T follicular helper cell (primary cell): ENCODE measurements around the gene ADPRHL1.

Experiments used
- DNase-seq: peaks from one replicate; pipeline ENCODE4 v3.0.0-alpha.2; 2020; ENCODE audit warnings: low read depth
- total RNA-seq, 2 experiments: gene quantifications; one replicate each; lab custom pipeline; 2026; lab: John Stamatoyannopoulos, UW

Gene ADPRHL1
- total RNA-seq, result 0.43 to 1.1 reads per million in 2 experiments

DNA sequence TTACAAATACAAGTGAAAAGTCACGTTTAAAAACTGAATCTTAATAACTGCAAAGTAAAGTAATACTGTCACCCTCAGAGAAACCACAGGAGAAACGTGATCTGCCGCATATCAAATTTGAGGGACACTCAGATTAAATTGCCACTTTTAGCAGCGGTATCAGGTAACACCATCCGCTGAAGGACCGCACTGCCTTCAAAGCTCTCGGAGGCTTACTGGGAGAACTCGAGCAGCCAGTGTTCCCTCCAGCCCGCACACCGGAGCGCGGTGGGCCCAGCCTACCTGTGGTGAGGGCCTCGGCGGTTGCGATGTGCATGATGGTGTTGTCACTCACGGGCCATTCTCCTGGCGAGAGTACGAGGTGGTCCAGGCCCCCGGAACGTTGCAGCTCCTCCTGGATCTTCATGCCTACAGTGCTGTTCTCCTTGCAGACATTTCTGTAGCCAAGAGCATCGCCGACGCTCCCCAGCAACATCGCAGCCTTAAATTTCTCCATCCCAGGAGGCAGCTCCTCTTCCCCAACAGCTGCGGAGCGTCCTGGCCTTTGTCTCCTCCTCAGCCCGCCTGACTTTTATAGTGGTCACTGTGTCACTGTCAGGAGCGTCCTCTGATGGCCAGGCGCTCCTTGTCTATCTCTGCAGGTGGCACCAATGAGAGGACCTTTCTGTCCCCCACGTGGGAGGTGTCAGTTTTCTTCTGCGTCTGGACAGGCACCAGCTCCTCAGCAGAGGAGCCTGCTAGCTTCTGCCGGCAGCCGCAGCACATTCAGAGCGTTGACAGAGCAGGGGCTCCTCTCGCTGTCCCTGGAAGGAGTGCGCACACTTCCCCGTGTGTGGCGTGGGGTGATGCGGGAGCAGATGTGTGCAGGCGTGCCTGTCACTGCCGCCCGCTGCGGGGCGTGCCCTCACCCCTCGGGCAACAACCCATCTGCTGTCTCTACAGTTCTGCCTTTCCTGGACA lies at the start of gene ADPRHL1:
TSS of gene ADPRHL1 (minus strand) at position 547 of the 960 bp plus-strand sequence. CDS start at position 496, 51 bp downstream.
- DNase-seq, result no peak

DNA sequence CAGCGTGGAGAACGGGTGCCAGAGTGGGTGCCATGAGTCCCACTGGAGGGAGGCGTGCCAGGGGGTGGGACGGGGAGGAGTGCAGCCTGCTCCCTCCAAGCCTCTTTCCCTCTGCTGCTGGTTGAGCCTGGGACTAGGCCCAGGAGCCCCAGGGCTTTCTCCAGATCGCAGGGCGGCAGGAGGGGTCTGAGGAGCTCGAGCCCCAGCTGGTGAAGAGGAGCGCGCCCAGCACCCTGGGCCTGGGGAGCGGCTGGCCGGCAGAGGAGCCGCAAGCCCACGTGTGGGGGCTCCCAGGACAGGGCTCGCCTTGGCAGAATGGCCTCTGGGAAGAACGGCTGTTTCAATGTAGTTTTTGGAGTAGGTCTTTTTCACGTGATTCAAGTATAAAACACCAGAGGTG lies 49.4 kb upstream of the ADPRHL1 start:
- no peak for DNase-seq

DNA sequence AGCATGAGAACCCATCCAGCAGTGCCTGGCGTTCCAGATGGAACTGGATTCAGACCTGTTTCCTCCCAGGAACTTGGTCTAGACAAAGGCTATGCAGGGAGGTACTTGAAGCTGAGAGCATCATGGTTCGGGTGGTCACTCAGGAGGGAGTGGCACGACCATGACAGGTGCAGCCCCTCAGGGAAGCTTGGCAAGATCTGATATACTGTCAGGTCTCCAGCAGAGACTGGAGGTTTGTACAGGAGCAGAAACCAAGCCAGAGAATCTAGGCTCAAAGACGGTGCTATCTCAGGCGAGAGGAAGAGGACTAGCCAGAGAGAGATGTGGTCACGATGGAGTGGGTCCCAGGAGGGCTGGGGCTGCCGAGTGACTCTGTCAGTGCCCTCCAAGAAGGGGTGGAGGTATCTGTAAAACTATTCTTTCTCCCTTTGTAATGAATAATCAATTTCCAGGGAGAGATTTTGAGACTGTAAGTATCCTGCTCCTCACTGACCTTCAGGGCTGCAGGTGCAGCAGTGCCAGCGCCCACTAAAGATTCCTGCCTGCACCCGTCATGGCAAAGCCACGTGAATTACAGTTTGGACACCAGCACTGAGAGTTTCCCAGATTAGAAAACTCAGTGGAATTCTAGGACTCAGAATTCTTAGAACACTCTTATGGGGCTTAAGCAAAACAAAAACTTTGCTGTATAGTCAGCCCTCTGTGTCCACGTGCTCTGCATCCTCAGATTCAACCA lies 47.4 kb upstream of the ADPRHL1 start:
- DNase-seq, result no peak

DNA sequence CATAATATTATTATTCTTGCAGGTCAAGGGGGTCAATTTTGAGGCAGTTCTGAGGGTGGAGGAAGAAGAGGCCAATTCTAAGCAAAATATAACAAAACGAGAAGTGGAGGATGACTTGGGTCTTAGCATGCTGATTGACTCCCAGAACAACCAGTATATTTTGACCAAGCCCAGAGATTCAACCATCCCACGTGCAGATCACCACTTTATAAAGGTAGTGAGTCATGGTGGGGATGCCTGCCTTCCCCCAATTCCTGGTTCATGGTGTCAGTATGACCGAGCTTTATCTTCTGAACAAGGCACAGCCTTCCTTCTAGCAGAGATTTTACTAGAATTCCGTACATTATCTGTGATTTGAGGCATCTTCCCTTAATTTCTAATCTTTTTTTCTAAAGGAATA lies 46.6 kb upstream of the ADPRHL1 start:
- DNase-seq, result no peak

DNA sequence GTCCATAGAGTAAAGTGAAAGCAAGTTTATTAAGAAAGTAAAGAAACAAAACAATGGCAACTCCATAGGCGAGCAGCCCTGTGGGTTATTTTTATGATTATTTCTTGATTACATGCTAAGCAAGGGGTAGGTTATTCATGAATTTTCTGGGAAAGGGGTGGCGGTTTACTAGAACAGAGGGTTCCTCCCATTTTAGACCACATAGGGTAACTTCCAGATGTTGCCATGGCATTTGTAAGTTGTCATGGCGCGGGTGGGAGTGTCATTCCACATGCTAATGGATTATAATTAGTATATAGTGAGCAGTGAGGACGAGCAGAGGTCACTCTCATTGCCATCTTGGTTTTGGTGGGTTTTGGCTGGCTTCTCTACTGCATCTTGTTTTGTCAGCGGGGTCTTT lies 45.6 kb upstream of the ADPRHL1 start:
- no peak for DNase-seq

DNA sequence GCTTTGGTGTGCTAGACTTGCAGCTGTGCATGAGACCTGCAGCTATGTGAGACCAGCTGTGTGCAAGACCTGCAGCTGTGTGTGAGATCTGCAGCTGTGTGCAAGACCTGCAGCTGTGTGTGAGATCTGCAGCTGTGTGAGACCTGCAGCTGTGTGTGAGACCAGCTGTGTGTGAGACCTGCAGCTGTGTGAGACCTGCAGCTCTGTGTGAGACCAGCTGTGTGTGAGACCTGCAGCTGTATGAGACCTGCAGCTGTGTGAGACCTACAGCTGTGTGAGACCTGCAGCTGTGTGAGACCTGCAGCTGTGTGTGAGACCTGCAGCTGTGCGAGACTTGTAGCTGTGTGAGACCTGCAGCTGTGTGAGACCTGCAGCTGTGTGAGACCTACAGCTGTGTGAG lies 43.9 kb upstream of the ADPRHL1 start:
- DNase-seq, result no peak

DNA sequence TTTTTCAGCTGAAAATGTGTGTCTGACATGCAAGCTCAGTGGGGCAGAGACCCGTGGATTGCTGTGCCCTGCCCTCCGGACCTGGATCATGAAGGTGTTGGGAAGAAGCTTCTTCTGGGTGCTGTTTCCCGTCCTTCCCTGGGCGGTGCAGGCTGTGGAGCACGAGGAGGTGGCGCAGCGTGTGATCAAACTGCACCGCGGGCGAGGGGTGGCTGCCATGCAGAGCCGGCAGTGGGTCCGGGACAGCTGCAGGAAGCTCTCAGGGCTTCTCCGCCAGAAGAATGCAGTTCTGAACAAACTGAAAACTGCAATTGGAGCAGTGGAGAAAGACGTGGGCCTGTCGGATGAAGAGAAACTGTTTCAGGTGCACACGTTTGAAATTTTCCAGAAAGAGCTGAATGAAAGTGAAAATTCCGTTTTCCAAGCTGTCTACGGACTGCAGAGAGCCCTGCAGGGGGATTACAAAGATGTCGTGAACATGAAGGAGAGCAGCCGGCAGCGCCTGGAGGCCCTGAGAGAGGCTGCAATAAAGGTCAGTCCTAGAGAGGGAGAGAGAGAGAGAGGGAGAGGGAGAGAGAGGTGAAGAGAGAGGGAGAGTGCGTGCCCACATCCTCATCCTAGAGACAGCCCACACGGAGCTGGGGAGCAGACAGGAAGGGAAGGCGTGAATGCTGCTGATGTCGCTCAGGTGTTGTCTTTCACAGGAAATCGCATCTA lies 42.4 kb upstream of the ADPRHL1 start:
- no peak for DNase-seq

DNA sequence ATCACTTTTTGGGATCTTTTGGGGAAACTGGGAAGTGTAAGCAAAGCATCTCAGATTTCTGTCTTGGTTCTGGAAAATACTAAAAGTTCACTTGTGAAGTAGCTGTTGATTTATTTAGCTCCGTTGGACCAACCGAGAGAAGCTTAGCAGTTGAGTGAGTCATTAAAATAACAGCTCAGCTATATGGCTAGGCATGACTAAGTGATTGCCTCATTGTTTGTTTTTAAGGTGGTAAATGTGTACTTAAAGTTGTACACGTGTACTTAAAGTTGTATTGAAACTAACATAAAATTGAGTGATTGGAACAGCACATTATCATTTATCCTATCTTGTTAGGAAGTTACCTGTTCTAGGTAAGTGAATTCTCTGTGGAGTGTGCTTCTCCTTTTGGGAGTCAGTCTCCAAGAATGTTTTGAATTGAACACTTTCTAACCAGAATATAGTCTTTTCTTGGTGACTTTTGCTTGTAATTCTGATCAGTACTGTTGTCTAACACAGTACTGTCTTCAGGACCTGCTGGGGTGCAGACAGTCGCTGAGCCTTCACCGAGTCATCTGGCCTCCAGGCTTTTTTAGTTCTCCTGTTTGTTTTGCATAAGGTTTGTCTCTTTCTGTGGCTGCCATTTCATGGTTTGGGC lies 40.1 kb upstream of the ADPRHL1 start:
- DNase-seq, result no peak

DNA sequence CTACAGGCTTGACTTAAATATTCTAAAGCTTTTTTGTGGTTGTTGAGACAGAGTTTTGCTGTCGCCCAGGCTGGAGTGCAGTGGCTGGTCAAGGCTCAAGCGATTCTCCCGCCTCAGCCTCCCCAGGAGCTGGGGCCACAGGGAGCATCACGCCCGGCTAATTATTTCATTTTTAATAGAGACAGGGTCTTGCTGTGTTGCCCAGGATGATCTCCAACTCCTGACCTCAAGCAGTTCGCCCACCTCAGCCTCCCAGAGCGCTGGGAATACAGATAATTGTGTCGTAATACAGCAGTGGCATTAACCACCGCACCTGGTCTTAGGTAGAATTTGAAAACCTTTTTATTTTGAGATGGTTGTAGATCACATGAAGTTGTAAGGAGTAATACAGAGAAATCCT lies 38.7 kb upstream of the ADPRHL1 start:
- DNase-seq, result no peak

DNA sequence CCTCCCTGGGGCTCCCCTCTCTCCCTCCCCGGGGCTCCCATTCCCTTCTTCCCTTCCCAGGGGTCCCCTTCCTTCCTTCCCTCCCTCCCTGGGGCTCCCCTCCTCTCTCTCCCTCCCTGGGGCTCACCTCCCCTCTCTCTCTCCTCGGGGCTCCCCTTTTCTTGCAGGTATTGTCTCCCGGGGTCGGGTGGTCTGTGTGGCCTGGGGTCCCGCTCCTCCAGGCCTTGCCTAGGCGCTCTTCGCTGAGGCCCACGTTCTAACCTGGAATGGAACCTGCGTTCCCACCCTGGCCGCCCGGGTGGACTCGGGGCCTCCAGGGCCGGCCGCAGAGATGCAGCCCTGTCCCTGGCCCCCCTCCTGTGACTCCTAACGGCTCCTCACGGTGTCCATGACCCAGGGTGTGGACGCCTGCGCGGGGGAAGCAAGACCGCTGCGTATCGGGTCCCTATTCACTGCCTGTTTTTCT lies 38.2 kb upstream of the ADPRHL1 start:
- no peak for DNase-seq

DNA sequence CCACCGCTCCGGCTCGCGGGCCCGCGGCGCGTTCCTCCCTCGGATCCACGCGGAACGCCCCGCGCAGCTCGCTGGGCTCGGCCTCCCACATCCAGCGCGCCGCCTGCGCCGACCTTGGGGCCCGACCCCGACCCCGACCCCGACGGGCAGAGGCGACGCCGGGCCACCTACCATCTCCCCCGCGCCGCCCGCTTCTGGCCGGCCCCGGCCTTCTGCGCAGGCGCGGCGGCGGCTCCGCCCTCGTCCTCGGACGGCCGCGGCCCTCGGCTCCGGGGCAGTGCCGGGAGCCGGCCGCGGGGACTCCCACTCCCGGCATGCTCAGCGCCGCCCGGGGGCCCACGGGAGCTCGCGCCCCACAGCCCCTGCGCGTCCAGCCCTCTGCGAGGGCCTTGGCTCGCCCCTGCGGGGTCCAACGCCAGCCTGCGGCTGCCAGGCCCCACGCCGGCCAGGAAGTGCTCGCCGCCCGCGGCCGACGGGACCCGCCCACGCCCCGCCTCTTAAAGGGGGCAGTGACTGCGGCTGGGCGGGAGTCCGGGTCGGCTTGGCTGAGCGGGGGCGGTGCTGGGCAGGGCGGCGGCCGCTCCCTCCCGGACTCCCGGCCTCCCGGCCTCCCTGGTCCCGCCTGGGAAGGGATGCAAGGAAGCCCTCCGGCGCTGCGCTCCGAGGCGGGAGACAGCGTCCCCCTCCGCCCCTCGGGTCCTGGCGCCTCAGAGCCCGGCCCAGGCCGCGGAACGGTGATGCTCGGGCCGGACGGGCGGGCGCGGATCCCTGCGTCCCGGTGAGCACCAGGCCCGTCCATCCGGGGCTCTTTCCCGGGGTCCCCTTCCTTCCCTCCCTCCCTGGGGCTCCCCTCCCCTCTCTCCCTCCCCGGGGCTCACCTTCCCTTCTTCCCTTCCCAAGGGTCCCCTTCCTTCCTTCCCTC lies 37.5 kb upstream of the ADPRHL1 start, which contains the start of gene DCUN1D2:
TSS of gene DCUN1D2 (minus strand) at position 216 of the 922 bp plus-strand sequence. CDS start at position 174, 42 bp downstream.
- DNase-seq, result peak; percentile 34

DNA sequence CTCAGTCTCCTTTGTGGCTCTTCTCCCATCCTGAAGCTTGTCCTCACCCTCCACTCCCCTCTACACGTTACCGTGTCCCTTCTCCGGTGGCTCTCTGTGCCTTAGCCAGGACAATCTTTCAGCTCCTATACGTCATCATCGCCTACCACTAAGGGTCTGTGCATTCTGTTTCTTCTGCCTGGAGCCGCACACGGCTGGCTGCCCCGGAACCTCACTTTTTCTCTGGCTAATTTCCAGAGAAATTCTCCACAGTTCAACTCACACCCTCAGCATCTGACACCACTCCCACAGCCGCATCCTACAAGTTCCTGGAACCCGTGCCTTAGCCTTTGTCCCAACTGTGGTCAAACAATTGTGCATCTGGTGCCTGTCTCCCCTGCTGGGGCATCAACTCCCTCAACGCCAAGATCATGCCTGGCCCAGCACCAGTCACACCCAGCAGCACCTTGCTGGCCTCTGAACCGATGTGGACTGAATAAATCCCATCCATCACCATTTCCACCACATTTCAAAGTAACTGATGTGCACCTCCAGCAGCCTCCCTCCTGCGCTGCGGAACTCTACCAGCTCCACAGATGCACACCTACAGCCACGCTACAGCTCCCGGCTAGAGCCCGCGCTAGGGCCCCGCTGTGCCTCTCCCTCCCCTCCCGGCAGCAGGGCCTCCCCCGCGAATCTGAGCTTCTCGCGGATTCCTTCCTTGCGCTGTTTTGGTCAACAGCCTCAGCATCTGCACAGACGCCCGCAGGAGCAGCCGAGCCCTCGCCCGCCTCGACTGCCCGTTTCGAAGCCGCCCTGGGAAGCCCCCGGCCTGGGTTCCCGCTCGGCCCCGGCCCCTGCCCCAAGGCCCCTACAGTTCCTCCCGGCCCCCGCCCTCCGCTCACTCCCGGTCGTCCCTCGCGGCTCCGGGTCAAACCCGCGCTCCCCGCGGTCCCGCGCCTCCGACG lies 36.5 kb upstream of the ADPRHL1 start:
- peak; percentile 9 for DNase-seq

DNA sequence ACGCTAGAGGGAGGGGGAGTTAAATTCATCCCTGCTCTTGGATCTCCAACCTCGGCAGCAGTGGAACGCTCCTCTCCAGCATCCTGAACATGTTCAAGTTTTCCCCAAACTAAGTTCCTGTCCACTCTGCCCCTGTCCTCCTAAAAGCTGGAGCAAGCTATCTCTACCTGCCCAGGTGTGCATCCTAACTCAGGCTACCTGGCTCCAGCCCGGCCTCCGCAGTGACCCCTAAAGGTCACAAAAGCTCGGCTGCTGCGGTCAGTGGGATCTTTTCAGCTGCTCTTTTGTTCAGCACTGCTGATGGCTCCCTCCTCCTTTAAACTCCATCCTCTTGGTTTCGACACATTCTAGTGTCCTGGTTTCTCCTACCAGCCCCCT lies 35.9 kb upstream of the ADPRHL1 start:
- DNase-seq, result no peak

DNA sequence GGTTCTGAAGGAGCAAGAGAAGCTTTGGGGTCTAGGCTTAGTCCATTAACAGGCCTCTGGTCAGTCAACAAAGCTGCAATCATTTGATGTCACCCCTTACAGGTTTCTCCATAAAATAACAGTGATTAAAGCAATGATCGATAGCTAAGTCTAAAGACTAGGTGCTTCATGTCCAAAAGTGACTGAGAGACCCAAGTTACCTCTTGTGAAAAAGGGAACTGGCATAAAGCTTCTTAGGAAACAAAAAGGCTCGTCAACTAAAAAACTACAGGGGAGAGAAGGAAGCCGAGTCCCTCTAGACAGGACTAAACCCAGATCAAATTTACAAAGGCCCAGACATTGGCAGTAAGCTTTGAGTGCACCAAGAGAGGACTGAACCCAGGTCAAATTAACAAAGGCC lies 35.0 kb upstream of the ADPRHL1 start:
- DNase-seq, result no peak

DNA sequence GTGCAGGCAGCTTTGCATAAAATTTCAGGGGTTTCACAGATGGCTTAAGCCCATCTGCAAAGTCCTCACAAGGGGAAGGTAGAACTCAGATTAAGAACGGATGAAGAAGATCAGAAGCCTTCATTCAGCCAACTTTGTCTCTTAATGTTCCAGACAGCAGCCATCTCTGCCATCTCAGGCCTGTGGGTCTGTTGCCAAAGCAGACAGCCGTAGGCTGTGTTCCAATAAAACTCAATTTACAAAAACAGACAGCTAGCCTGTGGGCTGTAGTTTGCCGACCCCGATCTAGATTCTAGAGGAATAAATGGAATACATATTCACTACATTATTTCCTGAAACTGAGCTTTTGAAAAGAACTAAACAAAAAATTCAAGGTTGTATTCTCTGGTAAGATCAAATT lies 33.4 kb upstream of the ADPRHL1 start:
- no peak for DNase-seq

DNA sequence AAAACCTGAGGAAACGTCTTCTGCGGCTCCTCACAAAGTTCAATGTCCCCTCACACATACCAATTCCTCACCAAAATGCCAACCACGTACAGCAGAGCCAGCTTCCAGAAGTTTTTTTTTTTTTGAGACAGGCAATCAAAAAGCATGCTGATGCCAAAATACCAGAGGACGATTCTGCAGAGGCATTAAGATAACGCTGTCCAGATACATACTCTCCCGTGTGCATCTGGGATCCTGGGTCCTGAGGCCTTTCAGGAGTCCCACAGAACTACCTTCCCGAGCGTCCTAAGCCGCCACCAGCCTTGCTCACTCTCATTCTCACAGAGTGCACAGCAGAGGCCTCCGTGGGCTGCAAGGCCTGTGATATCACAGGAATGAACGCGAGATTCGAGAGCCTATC lies 32.3 kb upstream of the ADPRHL1 start:
- no peak for DNase-seq

DNA sequence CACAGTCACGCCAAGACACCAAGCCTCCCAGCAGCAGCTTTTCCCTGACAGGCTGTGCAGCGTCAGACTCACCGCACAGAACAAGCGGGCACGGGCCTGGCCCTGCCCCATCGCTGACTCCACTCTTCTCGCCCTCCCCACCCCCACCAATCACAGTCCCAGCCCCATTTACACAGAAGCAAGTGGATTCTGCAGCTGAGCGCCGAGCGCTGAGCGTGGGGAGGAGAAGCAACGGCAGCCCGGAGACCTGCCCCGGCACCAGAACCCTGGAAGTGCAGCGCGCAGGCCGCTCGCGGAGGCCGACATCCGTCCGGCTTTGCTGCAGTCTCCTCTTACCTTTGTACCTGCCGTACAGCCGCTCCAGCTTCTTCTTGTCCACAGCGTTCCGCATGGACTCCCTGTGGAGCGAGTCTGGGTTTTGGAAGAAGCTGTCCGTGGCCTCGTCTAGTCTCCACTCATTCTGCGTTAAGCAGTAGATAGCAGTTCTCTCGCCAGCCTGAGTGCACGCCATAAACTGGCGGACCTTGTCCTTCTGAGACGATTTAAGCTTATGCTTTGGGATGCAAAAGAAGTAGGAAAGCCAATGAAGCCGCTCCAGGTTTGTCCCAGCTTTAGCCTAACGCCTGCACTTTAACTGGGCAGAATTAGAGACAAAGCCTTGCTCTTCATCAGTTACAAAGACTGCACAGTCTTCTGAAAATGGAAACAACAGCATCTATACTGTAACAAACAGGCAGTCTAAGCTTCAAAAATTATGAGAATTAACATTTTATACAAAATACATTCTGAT lies 30.4 kb upstream of the ADPRHL1 start:
- DNase-seq, result no peak

DNA sequence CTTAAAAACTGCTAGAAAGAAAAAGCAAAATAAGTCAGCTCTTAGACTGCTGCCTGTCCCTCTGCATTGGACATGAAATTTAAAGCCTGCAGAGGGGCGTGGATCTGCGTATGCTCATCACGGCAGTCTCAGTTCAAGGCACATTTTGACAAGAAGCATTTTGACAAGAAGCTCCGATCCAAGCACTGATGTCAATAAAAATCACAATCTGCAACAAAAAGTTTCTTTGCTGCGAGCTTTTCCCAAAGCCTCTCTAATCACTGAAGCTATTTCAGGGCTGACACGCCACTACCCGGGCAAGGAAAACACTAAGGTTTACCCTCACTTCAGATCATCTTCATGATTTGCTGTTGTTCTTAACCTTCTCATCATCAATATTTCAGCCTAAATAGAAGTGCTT lies 29.8 kb upstream of the ADPRHL1 start:
- no peak for DNase-seq

DNA sequence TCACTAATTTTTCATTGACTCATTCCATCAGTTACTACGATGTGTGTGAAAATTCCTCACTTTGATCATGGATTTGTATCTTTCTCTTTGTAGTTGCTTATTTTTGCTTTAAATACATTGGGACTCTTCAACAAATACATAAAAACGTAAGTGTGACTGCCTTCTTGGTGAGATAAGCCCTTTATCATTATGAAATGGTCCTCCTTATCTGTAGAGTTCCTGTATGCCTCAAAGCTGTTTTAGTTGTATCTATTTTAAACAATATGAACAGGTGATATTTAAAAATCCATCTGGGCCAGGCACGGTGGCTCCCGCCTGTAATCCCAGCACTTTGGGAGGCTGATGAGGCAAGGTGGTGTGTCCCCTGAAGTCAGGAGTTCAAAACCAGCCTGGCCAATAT lies 25.9 kb upstream of the ADPRHL1 start:
- no peak for DNase-seq
